GM18519 (cell line): ENCODE measurements around the gene RASA3.

Experiments used
- ATAC-seq: cut with Tn5 transposase; IDR thresholded peaks from one replicate; pipeline ENCODE4 v1.9.1; 2021; ENCODE audit warnings: mild to moderate bottlenecking, moderate library complexity; ENCODE audit not compliant: unreplicated experiment, low FRiP score

RASA3 gene

GRCh38 chr13:113965383-113965874 lies 167.0 kb downstream of the RASA3 start:
- no peak for ATAC-seq

- ATAC-seq, result no peak
Observed at GRCh38 chr13:113964251-113964995, 168.0 kb downstream of the RASA3 start.

- no peak for ATAC-seq
Observed at GRCh38 chr13:113963376-113963775, 169.0 kb downstream of the RASA3 start.

- ATAC-seq, result no peak
Observed at GRCh38 chr13:113962975-113963374, 169.4 kb downstream of the RASA3 start.

- ATAC-seq, result no peak
Observed at GRCh38 chr13:113962386-113962785, 170.0 kb downstream of the RASA3 start.

- ATAC-seq, result no peak
Observed at GRCh38 chr13:113960276-113960948, 172.0 kb downstream of the RASA3 start.

GRCh38 chr13:113959198-113959597 lies 173.2 kb downstream of the RASA3 start:
- no peak for ATAC-seq

GRCh38 chr13:113958373-113958772 lies 174.1 kb downstream of the RASA3 start:
- ATAC-seq, result no peak

GRCh38 chr13:113956571-113956970 lies 175.9 kb downstream of the RASA3 start:
- ATAC-seq, result no peak

- no peak for ATAC-seq
Observed at GRCh38 chr13:113955691-113956090, 176.7 kb downstream of the RASA3 start.

- no peak for ATAC-seq
Observed at GRCh38 chr13:113955235-113955634, 177.2 kb downstream of the RASA3 start.

- ATAC-seq, result no peak
Observed at GRCh38 chr13:113954046-113954835, 178.2 kb downstream of the RASA3 start.

- ATAC-seq, result no peak
Observed at GRCh38 chr13:113953561-113953960, 178.9 kb downstream of the RASA3 start.

- no peak for ATAC-seq
Observed at GRCh38 chr13:113952983-113953520, 179.4 kb downstream of the RASA3 start.

- no peak for ATAC-seq
Observed at GRCh38 chr13:113952151-113952982, 180.1 kb downstream of the RASA3 start.

GRCh38 chr13:113951246-113951999 lies 181.0 kb downstream of the RASA3 start:
- ATAC-seq, result peak; percentile 62

- ATAC-seq, result peak; percentile 10
Observed at GRCh38 chr13:113950451-113951245, 181.8 kb downstream of the RASA3 start.

- no peak for ATAC-seq
Observed at GRCh38 chr13:113949546-113949945, 182.9 kb downstream of the RASA3 start.
